HuH-7 (cell line): ENCODE results near the gene SPTBN1.

Source experiments
- DNase-seq: peaks from one replicate; pipeline ENCODE4 v3.0.0; 2011; ENCODE audit warnings: low spot score

Gene SPTBN1

DNA sequence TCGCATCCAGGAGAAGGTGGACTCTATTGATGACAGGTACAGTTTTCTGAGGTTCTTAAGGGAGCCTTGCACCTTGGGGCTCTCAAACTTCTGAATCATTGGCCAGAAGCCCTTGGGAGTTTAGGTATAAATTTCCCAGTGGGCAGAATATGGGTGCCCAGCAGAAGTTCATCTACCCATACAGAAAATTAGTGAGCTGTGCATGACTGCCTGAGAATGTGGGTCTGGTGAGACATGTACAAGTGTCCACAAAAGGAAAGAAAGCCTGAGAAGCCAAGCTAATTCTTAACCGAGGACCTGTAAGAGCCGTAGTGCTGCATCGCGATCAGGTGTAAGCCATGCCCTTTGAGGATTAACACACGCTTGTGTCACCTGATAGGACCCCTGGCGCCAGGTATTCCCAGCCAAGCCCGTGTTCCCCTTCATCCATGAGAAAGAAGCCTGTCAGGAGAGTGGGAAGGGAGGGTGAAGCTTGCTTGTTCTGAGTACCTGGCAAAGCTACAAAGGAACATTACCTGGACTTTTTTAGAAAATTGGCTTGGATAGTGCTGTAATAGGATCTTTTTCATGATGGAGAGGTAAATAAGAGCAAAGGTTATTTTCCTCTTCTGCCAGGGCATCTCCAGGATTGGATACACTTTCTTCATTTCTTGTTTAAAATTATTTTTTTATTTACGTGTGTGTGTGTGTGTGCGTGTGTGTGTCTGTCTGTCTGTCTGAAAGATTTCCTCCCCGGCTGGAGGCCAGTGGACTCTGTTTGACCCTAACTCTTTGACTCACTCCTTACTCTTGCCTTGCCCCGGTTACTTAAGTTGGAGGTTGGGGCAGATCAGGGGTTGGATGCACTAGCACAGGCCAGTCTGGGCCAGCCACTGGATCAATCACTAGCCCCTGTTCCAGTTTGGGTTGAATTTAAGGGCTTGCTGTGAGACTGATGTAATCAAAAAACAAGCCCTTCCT, 176.9 kb downstream of the SPTBN1 start:
- DNase-seq: no peak

DNA sequence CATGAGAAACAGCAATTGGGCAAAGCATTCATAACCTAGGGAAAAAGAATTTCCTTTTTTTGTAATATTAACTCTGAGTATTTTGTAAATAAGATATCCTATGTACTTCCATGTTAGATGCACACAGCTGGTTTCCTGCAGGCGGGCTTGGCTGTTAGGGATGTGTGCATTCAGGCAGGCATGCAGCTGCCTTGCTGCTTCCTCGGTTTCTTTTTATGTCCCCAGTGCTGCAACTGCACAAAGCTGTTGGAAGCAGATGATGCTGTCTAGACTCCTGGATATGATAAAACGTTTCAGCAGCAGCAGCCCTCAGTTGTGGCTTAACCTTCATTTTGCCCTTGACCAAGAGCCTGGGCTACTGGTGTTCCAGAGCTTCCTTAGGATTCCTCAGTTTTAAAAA, 177.9 kb downstream of the SPTBN1 start:
- DNase-seq: no peak

DNA sequence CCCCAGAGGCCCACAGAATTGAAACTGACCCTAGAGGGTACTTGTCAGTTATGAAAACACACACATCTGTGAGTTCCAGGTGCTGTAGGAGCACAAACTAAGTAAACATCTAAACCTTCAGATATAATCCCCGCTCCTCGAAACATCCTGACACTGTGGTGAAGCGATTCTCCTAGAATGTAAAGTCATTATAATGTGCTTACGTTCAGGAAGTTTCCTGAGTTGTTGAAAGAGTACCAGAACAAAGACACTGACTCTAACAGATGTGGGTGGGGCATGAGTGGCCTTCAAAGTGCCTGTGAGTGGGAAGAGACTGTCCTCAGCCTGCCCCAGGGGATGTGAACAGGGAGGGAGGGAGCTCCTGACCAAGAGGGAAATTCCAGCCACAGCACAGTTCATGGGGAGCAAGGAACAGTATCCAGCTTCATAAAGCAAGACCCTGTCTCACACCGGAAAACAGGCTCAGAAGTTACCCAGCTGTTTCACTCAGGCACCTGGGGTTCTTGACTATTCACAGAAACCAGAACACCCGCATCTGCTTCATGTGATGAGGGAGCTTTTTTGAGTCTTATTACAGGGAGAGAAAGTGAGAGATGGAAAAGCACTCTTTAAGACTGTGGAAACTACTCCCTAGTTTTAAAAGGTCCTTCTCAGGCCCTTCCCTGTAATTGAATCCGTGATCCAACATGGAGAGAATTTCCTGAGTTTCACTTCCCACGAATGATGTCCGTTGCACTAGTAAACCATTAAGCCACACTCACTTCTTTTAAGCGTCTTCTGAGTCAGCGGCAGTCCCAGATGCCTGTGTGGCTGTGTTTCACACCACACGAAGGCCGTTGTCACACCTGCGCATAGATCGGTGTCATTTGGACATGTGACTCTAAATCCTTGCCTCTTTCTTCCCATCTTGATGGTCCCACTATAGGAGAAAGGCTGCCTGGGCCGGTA, 178.7 kb downstream of the SPTBN1 start:
- DNase-seq: no peak

DNA sequence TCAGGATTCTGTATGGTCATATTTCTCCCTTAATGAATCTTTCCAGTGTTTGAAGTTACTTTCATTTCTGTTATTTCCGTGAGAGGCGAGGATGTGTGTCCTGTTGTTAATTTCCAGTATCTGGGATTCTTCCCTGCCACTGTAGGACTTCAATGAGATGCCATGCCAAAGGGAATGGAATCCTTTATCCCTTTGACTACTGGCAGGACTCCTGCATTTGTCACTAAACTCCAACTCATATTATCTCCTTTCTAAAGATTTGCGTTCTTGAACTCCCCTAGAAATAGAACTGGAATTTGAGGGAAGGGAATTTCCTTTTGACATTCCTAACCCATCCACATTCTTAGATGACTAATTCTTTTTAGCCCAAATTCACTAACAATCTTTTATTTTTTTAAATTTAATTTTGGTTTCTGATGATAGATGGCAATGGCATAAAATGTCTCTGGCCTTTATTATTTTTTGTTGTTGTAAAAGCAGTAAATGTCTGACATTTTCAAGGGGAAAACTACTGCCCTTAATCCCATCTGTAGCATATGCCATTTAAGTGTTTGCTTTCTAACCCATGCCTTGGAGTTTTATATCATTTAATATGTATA, 179.5 kb downstream of the SPTBN1 start:
- no peak for DNase-seq

DNA sequence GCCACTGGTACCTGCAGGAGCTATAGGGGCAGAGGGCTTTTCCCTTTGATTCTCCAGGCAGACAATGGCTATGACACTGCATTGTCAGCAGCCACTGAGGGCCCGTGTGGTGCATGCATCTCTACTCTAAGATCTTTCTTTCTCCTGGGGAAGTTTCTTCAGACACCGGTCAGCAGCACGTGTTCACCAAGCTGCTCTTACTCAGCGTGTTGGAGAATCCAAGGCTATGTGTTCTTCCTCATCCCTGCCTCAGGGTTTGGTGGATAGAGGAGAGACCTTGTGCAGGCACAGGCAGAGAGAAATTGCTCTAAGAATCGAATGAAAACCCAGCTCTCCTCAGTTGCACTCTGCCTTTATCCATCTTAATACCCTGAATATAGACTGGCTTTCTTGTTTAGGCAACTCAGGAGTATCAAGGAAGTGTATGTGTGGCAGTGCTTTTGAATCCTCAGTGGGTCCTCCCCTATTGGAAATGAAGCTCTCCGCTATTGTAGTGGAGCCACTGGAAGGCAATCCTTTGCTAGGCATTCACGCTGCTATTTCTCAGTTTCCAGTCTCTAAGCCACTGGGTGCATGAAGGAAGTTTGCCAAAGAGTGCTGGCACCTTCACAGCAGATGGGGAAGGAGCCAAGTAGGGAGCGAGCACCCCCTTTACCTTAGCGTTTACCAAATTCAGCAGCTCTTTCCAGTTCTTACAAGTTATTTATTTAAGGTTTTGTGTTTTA, 180.4 kb downstream of the SPTBN1 start:
- DNase-seq: no peak

DNA sequence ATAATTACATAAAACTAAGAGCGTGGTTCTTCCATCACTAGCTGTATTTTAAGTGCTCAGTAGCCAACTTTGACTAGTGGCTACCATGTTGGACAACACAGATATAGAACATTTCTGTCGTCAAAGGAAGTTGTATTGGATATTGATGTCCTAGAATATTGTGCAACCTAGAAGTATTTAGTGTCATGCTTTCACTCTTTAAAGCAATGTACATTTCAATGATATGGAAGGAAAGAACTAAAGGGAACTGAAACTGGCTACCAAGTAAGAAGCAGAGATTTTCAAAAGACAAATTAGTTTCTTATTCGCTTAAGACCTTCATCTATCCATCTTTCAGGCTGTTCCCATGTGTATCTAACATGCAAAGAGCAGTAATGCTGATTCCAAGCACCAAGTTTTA, 182.0 kb downstream of the SPTBN1 start:
- no peak for DNase-seq

DNA sequence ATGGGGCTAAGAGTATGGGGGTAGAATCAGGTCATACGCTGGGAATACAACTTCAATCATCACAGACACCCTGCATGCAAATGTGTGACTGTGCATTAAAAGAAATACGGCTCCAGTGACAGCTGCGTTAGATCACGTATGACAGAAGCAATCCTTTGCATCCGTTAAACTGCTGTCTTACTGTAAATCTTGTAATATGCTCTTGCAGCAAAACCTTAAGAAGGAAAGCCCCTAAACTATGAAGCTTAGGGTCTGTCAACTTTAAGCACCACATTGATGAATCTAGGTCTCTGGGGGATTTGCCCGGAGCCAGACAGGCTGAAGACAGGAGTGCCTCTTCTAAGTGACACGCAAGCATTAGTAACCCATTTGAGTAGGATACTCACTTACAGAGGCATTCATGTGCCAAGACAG, 182.7 kb downstream of the SPTBN1 start:
- no peak for DNase-seq

DNA sequence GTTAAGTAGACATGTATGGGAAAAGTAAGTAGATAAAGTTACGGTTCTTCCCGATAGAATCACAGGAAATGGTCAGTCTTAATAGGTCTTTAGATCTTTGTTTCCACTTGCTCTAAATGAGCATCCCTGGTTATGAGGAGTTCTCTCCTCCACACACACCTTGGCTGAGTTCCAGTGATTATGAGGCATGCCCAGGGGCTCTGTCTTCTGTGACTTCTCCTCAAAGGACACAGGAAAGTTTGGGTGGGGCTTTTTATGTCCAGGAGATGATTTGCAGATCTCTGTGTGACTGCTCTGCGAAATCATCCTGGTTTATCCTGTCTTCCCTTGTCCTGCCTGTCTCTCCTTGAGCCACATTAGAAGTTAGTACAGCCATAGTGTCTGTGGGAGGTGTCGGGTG, 183.5 kb downstream of the SPTBN1 start:
- no peak for DNase-seq

DNA sequence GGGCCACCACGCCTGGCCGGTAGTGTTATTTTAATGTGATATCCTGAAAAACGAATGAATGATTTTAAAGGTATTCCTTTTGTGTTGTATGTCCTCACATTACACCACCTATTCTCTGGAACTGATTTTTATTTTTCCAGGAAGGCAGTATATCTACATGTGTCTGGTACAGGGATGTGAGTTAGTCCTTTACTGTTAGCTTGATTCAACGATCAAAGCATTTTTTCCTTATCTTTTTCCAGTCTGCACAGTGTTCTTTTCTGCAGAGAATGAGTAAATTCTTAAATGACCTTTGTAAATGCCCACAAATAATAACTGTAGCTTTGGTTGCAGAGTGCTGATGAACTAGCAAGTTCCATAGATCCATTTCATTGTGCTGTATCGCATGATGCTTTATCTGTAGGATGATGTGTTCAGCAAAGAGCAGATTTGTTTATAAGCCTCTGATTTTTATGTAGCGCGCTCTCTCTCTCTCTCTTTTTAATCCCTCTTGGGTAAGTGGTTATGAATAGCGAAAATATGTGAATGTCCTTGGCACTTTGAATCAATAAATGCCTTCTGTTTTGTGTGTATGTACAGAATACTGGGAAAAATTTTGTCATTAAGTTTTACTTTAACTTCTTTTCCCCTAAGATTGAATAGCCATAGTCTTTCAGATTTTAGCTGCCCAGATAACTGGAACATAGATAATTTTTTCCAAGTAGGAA, 184.9 kb downstream of the SPTBN1 start:
- DNase-seq: no peak

DNA sequence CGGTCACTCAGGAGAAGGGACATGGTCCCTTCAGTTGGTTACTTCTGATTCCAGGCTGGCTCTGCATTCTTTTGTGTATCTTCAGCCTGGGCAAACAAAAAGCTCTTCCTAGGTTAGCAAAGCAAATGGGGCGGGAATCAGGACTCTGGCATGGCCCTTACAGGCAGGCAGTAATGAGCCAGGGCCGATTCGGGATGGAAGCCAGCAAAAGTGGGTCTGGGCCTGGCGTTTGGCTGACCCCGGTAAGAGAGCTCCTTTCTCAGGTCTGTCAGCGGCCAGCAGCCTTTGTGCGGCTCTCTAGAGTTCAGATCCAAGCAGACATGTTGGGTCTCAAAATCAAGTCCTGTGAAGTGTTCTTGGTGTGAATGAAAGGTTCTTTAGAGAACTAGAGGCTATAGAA, 185.9 kb downstream of the SPTBN1 start:
- no peak for DNase-seq

DNA sequence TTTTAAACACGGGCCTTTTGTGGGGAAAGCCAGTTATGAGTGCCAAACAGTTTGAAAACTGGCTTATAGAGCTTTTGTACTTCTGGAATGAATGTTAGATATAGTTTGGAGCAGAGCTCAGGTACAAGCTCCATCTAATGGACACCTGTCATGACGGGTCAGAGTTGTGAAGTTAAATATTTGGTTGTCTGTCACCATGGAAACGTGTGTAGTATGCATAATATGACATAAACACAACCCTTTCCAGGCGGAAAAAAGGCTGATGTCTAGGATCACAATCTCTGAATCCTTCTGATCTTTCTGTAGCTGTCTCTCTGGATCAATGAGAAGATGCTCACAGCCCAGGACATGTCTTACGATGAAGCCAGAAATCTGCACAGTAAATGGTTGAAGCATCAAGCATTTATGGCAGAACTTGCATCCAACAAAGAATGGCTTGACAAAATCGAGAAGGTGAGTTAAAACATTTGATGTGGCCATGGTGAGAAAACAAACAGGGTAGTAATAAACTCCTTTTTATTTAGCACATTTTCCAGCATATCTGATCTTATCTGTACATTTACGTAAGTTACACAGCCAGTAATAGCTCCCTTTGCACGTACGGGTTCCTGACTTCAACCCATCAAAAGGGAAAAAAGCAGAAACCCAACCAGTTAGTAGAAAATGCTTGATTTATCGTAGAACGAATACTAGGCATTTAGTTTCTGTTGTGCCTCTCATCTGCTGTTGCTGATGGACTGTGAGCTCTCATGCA, 186.7 kb downstream of the SPTBN1 start:
- DNase-seq: no peak

DNA sequence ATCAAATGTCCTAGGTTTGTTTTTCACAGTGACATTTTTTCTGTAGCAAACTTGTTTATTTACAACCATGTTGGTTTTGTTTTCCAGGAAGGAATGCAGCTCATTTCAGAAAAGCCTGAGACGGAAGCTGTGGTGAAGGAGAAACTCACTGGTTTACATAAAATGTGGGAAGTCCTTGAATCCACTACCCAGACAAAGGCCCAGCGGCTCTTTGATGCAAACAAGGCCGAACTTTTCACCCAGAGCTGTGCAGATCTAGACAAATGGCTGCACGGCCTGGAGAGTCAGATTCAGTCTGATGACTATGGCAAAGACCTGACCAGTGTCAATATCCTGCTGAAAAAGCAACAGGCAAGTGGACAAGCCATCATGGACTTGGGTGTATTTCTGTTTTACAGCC, 188.1 kb downstream of the SPTBN1 start:
- no peak for DNase-seq

DNA sequence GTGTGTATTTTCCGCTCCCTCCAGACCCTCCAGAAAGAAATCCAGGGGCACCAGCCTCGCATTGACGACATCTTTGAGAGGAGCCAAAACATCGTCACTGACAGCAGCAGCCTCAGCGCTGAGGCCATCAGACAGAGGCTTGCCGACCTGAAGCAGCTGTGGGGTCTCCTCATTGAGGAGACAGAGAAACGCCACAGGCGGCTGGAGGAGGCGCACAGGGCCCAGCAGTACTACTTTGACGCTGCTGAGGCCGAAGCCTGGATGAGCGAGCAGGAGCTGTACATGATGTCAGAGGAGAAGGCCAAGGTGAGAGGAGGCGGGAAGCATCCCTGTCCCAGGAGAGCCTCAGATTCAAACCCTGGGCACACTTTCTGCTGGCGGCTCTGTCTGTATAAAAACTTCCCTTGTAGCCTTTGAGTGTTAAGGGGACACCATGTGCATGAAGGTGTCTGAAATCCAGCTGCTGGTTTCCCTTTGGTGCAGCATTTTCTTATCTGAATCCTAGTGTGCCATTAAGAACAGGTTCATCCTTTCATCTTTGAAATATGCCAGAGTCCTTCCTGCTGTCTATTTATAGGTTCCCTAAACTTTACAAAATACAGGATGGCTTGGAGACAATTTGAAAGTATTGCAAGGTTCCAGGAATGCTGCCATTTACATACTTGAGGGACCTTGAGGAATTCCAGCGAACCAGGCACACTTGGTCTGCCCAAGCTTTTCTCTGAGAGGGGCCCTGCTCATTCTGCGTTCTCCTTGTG, 190.2 kb downstream of the SPTBN1 start:
- no peak for DNase-seq

DNA sequence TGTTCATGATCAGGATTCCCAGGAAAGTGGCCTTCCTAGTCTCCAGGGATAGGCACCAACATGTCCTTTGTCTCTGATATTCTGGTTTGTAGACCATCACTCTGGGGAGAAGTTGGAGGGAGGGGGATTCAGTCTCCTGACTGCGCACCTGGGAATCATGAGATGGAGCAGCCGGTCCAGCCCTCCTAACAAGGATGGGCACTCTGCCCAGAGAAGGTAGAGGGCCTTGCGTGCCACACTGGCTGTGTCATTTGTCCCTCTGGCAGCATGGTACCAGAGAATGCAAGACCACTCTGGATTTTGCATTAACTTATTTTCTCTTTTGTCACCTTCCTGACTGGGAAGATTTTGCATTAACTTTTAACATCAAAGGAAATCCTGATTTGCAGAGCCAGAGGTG, 192.1 kb downstream of the SPTBN1 start:
- no peak for DNase-seq

DNA sequence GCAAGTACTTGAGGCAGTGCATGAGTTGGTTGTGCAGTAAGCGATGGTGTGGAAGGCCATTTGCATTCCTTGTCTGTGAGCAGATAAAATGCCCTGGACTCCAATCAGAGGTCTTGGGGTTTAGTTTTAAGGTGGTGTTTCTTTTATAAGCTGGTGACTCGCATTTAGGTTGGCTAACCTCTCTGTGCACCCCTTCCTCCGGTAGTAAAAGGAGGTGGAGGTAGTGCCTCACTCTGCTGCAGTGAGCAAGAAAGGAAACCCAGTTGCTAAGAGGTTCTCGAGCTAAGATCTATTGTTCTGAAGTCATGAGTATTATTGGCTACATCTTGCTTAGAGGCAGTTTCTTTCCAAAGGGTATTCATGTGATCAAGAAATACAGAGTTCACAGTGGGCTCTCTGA, 193.1 kb downstream of the SPTBN1 start:
- DNase-seq: no peak

DNA sequence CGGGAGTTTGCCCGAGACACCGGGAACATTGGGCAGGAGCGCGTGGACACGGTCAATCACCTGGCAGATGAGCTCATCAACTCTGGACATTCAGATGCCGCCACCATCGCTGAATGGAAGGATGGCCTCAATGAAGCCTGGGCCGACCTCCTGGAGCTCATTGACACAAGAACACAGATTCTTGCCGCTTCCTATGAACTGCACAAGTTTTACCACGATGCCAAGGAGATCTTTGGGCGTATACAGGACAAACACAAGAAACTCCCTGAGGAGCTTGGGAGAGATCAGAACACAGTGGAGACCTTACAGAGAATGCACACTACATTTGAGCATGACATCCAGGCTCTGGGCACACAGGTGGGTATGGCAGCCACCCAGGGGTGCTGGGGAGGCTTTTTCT, 193.5 kb downstream of the SPTBN1 start:
- DNase-seq: no peak

DNA sequence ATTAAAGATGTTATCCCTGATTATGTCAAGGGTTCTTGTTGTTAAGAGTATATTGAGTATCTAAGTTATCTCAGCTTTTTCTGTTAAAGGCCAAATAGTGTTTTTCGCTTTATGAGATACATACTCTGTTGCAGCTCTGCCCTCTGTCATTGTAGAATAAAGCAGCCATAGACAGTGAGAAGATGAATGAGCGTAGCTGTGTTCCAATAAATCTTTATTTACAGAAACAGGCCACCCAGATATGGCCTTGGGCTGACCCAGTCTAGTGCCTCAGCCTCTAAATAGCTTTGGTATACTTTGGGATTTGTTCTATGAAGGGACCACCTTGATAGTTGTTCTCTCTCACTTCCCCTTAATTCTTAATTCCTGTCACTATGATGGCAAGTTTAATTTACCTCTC, 194.5 kb downstream of the SPTBN1 start:
- no peak for DNase-seq

DNA sequence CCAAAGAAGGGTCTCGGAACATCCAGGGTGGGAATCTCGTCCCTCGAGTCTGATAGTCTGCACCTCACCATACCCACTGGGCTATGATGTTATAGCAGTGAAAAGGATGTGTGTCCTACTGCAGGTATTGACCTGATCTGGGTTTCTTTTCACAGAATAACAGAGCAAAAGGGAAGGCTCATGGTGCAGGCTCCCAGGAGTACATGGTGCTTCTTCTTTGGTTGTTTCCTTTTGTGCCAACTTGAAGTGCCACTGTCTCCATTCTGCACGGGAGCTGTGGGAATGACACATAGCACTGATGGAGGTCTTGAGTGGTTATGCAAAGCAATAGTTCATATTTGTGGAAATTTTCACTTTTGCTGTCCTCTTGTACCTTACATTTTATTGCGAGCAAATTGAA, 195.2 kb downstream of the SPTBN1 start:
- DNase-seq: no peak

DNA sequence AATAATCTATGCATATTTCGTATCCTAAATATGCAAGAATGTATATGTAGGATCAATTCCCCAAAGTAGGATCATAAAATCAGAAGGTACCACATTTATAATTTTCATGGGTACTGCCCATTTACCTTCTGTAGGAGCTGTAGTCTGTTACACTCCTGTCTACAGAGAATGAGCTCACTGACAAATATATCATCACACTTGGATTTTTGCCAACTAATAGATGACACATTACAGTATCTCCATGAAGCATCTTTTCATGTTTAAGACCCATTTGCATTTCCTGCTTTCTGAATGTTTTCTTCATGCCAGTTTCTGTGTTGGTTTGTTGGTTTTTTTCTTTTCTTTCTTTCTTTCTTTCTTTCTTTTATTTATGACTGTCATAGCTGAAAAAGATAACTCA, 196.4 kb downstream of the SPTBN1 start:
- DNase-seq: no peak
